NCI-H1417 (cell line): ENCODE data around the gene ARSG.

ENCODE experiments used
- DNase-seq, 3 experiments: peaks; one replicate each; lab custom pipeline; 2025; lab: John Stamatoyannopoulos, UW

ARSG gene

DNA sequence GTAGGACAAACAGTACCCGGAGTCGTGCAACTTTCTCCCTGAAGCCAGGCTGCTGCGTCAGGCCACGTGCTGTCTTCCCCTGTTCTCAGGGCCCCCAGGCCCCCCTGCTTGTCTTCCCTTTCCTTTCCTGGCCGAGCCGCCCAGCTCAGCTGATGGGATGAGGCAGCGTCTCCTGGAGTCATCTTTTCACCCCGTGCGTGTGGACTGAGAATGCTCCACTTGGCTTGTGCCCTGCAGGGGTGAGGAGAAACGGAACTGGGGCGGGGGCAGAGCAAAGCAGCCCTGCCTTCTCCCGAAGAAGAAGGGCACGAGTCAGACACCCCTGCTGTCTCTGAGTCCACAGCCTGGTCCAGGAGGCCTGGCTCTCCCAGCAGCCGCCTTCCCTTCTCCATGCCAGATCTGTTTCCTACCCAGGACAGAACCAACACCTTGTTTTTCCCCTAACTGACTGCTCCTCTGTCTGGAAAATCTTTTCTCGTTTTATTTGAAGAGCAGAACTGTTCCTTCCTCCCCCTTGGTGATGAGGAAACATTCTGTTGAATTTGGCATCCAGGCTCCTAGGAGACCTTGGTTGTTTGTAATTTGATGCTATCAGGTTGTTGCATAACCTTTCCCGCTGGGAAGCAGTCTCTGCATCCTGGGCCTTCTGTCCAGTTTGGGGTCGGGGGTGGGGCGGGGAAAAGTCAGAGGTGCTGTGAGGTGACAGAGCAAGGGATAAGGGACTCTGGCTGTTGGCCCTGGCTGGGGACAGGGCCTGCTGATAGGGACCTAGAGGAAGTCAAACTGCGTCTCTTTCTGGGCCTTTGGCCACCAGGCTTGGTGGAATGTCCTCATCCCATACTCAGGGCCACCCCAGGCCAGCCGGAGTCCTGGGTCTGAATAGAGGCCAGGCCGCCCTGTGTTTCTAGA lies 87.2 kb downstream of the ARSG start:
- peak in 2 of 3 experiments; percentile 42 to 61 for DNase-seq

DNA sequence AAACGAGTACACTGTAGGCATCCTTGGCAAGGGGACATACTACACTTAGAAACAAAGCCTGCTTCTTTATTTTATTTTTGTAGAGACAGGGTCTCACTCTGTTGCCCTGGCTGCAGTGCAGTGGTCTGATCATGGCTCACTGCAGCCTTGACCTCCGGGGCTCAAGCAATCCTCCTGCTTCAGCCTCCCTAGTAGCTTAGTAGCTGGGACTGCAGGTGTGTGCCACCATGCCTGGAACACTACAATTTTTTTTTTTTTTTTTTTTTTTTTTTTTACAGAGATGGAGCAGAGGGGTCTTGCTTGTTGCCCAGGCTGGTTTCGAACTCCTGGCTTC lies 87.8 kb downstream of the ARSG start:
- DNase-seq = no peak

DNA sequence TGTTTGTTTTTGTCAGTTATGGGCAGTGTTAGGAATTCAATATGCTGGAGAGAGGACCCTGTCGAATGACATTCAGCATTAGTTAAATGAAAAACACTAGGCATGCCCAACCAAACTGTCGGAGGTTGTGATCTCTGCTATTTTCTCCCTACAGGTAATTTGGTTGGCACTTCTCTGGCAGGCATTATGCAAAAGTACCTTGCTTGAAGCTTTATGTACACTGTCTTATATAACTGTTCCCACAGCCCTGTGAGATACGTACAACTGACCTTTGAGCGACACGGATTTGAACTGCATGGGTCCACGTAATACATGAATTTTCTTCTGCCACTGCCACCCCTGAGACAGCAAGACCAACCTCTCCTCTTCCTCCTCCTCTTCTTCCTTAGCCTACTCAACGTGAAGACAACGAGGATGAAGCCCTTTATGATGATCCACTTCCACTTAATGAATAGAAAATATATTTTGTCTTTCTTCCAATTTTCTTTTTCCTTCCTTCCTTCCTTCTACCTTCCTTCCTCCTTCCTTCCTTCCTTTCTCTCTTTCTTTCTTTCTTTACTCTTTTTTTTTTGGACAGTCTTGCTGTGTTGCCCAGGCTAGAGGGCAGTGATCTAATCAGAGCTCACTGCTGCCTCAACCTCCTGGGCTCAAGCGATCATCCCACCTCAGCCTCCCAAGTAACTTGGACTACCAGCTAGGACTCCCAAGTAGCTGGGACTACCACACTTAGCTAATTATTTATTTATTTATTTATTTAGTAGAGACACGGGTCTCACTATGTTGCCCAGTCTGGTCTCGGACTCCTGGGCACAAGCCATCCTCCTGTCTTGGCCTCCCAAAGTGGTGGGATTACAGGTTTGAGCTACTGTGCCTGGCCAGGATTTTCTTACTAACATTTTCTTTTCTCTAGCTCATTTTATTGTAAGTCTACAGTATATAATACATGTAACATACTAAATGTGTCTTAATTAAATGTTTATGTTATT lies 88.7 kb downstream of the ARSG start:
- no peak for DNase-seq

DNA sequence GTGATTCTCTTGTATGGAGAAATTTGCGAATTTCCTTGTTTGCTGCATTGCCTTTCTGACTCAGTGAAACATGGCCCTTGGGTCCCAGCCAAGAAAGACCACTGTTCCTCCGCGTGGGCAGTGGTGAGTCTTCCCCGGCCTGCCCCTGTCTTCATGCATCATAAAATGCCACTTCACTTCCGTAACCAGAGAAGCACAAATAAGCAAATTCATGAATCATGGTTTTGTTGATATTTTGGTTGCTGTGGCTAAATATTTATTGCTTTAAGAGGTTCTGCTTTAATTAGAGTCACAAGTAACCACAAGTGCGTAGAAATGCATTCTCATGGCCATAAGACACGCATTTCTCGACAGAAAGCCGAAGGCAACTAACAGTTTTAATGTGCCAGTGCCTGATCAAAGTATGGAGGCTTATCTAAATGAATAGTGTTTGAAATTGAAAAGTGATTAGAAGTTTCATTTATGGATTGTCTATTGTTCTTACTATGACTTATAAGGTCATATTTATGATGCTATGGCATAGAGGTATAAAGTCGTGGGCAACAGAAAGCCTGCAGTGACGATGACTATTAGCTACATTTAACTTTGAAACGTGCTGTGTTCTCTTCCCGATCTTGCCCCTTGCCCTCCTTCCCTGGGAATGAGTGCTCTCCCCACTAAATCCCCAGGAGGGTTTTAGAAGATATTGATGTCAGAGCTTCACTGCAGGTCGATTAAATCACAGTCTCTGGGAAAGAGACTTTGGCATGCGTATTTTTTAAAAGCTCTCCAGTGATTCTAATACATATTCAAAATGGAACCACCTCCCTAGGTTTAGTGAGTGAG lies 90.0 kb downstream of the ARSG start:
- no peak for DNase-seq

DNA sequence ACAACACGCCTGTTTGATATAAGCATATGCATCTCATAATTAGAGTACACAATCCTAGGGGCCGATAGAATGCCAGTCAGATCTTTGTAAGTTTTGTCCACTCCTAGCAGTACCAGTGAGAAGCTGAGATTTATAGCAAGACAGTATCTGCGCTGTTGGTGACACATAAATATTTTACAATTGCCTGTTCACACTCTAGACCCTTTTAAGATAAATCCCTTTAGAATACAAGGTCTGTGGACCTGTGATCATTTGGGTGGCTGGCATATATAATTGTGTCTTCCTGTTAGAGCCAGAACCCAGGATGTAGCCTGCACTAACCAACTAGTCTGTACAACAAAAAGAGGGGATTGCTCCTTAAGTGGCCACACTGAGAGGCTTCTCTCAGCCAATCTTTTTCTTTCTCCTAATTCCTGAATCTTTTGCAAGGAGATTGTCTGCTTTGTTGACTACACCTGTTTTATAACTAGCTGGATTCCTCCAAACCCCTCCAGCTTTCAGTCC lies 91.3 kb downstream of the ARSG start:
- no peak for DNase-seq

DNA sequence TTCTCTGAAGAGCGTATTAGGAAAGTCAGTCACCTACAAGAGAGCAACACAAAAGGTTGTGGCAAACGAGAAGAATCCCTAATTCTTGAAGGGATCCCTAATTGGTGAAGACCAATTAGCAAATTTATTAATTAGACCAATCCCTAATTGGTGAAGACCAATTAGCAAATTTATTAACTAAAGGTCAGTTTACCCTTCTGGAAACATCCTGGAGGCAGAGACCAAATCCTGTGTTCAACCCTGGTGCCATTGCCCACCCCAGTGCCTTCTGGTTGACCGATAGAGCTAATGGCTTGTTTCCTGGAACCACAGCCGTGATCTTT lies 91.8 kb downstream of the ARSG start:
- no peak for DNase-seq

DNA sequence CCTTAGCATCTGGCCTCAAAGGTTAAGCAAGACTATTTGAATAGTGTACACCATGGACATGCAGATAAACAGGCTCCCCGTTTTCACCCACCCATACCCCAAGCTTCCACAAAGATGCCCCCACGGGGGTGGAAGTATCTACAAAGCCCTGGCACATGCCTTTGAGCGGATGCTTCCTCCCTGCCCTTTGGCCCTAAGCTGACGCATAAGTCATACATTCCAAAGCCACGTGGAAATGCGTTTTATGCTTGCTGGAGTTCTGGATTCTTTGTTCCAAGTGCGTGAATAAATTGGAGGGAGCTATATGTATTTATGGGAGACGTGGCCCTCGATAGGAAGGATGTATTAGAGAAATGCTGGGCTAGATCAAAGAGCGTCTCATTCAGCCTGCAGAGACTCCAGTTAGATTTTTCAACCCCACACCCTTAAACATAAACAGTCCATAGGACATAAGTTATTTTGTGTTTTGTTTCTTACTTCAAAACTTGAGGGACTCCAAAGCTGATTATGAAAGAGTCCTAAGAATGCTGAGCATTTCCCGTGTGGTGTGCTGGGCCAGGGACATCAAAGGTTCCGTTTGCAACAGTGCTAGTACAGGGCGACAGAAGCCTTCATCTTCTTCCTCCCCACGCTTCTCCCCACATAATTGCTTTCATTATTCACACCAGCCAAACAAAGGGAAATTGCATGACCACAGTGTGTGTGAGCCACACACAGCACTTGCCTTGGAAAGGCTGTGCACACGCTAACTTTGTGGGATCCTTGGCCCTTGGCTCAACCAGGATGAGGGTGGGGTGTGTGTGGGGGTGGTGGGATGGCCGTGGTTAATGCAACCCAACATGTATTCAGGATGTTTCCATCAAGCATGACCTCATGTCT lies 92.4 kb downstream of the ARSG start:
- DNase-seq = no peak

DNA sequence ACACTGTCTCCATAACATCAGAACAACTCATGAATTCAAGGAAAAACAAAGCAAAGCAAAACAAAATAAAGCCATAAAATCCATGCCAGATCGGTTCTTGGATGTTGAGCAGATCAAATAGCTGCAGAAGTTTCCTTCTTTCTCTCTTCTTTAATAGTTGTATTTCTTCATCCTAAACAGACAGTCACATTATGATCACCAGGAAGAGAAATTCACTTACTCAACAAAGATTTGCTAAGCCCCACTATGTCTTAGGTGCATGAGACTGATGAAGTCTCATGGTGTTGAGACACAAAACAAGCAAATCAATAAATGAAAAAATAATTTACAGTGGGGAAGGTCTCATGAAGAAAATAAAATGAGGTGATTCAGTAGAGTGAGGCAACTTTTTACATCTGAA lies 93.2 kb downstream of the ARSG start:
- DNase-seq = no peak

DNA sequence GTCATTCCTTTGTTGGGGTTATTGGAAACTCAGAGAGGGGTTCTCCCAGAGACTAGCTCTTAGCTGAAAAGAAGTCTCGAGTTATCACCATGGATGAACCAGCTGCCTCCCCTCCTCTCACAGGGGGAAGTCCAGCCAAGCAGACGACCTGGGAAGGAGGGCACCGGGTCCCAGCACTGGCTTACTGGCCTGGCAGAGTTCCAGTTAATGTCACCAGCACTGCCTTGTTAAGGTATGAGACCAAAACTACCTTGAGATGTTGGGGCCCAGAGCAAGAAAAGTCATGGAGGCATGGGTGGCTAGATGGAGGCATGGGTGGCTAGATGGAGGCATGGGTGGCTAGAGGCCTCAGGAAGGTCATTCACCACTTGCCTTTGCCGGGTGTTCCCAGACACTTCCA lies 93.6 kb downstream of the ARSG start:
- DNase-seq = no peak

DNA sequence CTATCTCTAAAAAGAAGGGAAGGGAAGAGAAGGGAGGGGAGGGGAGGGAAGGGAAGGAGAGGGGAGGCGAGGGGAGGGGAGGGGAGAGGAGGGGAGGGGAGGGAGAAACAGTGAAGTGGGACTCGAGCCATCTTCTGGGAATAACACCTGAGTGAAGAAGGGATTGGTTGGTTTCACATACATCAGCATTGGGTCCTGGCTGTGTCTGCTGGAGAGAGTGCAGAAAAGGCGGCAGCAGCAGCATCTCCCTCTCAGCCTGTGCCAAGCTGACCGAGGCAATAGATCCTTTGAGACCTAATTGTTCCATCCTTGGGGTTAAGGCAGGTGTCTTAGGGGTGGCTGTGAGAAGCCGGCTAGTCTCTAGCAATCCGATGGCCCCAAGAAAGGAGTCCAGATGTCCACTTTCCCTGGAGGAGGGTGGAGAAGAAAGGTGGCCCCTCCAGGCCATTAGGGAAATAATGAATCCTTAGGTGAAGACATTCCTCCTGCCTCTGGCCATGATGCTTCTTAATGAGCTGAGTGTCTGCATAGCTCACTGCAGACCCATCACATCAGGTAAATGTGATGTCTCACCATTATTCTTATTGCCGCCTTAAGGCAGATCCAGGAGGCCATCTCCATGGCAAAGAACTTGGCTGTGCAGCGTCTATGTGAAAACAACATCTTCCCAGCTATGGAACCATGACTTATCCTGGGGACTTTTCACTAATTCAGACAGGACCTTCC lies 94.4 kb downstream of the ARSG start:
- DNase-seq = no peak

DNA sequence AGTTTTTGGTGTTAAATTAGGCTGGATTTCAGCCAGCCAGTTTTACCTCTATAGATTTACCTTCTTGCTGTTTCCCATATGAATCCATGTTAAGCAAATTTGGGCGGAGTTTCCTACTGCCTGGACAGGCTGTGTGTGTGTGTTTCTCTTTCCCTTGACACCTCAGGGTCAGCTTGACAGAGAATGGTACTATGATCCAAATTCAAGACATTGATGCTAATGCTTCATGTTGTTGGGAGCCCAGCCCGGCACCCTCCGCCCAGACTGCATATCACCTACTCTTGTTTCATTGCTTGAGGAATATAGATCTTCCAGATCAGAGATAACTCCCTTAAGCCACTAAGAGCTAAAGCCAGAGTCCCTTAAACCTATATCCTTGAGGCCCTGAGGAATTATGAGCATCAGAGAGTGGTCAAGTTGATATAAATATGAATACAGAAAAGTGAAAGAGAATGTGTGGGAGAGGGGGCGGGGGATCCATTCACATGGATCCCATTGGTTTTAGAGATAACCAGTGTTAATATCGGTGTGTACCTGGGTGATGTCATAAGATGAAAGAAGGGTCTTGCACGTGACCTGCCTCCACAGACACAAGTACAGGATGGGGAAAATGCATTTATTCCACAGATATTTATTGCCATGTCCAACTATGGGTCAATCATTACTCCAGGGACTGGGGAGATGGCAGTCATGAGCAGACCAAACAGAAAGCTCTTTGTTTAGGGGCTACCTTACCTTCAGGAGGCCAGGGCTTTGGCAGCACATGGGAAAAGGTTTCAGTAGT lies 96.3 kb downstream of the ARSG start:
- no peak for DNase-seq

DNA sequence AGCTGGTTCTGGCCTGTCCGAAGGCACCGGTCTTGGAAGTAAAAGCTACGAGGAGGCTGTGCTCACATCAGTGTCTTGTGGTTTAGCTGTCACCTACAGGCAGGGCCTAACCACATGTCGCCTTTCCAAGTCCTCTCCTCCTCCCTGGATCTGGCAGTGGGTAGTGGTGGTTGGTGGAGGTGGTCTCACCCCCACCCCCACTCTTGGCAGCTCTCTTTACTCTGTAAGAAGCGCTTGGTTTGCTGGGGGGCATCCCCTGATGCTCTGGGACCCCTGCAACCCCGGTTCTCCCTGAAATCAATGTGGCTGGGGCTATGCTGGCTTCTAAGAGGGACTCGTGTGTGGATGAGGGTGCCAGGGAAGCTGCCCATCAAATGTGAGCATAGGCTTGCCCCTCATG lies 97.7 kb downstream of the ARSG start:
- no peak for DNase-seq

DNA sequence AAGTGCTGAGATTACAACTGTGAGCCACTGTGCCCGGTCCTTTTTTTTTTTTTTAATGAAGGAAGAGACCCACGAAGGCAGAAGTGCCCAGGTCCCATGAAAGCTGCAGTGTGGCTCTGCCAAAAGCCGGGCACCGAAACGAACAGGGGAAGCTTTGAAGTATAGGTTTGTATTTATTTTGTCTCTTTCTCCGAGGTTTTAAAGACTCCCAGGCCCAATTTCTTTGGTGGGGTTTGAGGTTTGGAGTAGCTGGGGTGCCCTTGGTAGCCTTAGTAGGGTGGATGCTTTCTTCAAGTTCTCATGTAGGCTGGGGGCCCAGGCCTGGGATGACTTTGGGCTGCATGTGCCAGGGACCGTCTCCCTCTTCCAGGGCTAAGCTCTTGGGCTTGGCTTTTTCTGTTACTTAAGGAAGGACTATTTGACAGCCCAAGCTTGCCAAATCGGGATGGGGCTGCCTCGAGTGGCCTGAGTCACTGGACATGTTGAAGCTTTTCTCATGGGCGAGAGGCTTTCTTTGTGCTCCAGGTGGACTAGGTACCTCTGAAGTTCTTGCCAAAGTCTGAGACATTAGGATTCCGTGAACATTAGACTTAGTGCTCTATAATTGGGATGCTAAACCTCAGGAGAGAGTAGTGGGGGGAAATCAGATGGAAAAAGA lies 99.7 kb downstream of the ARSG start:
- no peak for DNase-seq

DNA sequence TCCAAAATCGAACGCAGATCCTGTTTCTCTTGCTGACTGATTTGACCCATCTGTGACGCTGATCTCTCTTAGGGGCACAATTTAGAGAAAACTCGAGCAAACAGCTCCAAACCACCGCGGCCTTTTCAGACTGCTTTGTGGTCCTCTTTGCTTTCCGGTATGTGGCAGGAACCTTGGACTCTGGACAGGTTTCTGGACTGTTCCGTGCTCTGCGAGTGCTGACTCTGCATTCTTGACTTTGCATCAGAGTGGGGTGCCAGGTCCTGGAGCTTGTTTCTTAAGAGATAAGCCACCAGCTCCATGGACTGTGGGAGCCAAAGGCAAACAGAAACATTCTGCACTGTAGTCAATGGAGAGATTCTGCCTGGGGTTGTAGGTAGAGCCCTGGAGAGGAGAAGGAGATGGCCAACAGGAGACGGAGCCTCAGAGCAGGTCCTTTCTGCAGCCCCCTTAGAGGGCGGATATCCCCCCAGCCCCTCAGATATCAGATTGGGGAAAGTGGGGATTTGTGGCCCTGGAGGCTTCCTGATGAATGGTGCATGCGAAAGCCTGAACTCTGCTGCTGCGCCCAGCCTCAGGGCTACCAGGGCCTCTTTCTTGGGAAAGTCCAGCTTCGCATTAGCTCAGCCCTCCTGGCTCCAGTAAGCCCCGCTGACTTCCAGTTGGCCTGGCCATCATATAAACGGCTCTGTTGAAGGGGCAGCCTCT lies 100.4 kb downstream of the ARSG start:
- DNase-seq = no peak

DNA sequence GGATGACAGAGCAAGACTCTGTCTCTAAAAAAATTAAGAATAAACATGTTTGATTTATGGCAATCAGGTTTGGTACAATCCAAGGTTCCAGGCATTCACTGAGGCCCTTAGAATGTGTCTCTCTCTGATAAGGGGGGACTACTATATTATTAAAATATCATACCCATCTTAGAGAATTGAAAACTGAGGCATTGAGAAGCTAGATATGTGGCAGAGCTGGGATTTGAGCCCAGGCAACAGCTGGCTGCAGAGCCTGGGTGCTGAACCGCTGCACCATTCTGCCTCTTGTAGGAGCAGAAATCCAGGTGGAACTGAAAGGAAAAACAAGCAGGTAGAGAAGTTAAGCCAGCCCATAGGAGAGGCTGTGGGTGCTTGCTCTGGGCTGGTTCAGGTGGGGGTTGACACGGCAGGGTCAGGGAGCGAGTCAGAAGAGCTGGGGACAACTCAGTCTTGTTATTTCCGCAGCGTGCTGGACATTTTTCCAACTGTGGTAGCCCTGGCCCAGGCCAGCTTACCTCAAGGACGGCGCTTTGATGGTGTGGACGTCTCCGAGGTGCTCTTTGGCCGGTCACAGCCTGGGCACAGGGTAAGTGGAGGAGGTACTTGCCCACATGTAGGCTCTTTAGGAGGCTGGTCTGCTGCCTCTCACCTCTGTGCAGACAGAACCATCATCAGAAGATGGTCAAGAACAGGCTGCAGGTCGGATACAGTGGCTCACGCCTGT lies 103.5 kb downstream of the ARSG start:
- DNase-seq = no peak

DNA sequence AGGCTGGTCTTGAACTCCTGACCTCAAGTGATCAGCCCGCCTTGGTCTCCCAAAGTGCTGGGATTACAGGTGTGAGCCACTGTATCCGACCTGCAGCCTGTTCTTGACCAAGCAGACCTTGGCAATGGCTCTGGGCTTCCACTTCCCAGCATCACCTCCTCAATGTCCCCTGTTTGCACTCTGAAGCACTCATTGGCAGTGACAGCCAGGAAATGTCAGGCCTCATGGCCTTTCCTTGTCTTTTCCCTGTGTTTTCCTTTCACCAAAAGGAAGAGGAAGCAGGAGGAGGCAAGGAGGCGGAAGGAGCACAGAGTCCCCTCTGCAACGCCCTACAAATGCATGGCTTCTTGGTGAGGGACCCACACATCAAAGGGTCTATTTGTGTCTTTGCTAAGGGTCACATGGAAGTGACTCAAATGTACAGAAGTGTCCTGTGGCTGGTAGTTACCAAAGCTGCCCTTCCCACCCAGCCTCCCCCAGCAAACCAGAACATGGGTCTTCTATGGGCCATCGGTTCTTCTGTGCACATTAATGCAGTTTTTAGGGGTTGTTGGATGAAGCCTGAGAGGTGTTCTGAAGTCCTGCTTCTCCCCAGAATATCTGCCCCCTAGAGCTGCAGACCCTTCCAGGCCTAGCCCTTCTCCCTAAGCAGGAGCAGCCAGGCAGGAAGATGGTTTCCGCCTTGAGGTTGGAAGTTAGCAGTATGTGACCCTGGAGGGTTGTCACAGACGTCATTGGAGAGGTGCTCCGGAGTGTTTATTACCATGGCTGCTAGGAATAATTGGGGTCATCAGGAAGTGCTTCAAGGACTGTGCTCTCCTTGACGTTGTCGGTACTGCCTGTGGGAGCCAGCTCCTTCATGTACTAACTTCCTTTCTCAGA lies 105.2 kb downstream of the ARSG start:
- no peak for DNase-seq

DNA sequence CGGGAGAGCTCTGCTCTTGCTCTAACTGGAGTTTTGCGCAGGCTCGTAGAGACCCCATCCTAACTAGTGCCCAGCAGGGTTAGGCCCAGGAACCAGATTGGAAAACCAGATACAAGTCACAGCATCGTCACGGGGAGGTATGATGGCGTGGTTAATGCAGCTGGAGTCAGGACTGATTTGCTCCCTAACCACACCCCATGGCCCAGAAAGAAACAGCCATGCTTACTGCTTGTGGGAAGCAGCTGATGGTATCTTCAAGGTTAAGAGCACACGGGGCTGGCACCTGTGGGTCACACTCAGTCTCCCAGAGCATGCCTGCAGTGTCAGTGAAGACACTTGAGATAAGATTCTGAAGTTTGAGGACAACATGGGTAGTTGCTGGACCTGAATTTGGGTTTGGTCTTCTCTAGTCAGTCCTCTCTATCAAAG lies 105.8 kb downstream of the ARSG start:
- no peak for DNase-seq
